ENCODE data around the gene BRIX1.

The BRIX1 gene

GRCh38 chr5:34915139-34915855 is at the start of gene BRIX1, which contains the start of gene RAD1:
BRIX1 (plus strand) TSS chr5:34915711; CDS start chr5:34915739, 28 bp downstream.
RAD1 (minus strand) TSS chr5:34915504; CDS start chr5:34914892, 612 bp downstream.
- DNase-seq: peak; percentile 96

- DNase-seq: no peak
Observed at GRCh38 chr5:34866989-34867471, 48.5 kb upstream of the BRIX1 start.

- DNase-seq: no peak
Observed at GRCh38 chr5:34867660-34868059, 47.9 kb upstream of the BRIX1 start.

- no peak for DNase-seq
Observed at GRCh38 chr5:34868791-34869190, 46.7 kb upstream of the BRIX1 start.

GRCh38 chr5:34869256-34869655 is 46.3 kb upstream of the BRIX1 start:
- DNase-seq: no peak

- no peak for DNase-seq
Observed at GRCh38 chr5:34870382-34870781, 45.1 kb upstream of the BRIX1 start.

GRCh38 chr5:34876275-34876674 is 39.2 kb upstream of the BRIX1 start:
- no peak for DNase-seq

GRCh38 chr5:34881246-34881645 is 34.3 kb upstream of the BRIX1 start:
- no peak for DNase-seq

GRCh38 chr5:34886392-34887119 is 29.0 kb upstream of the BRIX1 start:
- DNase-seq: no peak

GRCh38 chr5:34889394-34889793 is 26.1 kb upstream of the BRIX1 start:
- DNase-seq: no peak

- peak; percentile 98 for DNase-seq
Observed at GRCh38 chr5:34891981-34892380, 23.5 kb upstream of the BRIX1 start.

GRCh38 chr5:34892414-34892813 is 23.1 kb upstream of the BRIX1 start:
- DNase-seq: no peak

GRCh38 chr5:34894716-34895115 is 20.8 kb upstream of the BRIX1 start:
- DNase-seq: no peak

- DNase-seq: no peak
Observed at GRCh38 chr5:34895641-34896419, 19.7 kb upstream of the BRIX1 start.

- peak; percentile 8 for DNase-seq
Observed at GRCh38 chr5:34897646-34898045, 17.9 kb upstream of the BRIX1 start.

GRCh38 chr5:34898258-34898895 is 17.1 kb upstream of the BRIX1 start:
- DNase-seq: peak; percentile 78

- DNase-seq: no peak
Observed at GRCh38 chr5:34899066-34899465, 16.4 kb upstream of the BRIX1 start.

GRCh38 chr5:34900652-34901051 is 14.9 kb upstream of the BRIX1 start:
- DNase-seq: no peak

GRCh38 chr5:34903260-34903659 is 12.3 kb upstream of the BRIX1 start:
- no peak for DNase-seq

- peak; percentile 22 for DNase-seq
Observed at GRCh38 chr5:34905564-34905963, 9.9 kb upstream of the BRIX1 start.

GRCh38 chr5:34913072-34913471 is 2.4 kb upstream of the BRIX1 start:
- peak; percentile 40 for DNase-seq

- DNase-seq: no peak
Observed at GRCh38 chr5:34914671-34915138, 806 bp upstream of the BRIX1 start.

- no peak for DNase-seq
Observed at GRCh38 chr5:34915856-34916192, 313 bp downstream of the BRIX1 start.
